ENCODE measurements around the gene PIP5K1B.
"Not testable (repeated sequence)": the region's sequence is repeated elsewhere in the genome, so short reads cannot be mapped to it uniquely, and the experiment has no call there.

PIP5K1B gene

DNA sequence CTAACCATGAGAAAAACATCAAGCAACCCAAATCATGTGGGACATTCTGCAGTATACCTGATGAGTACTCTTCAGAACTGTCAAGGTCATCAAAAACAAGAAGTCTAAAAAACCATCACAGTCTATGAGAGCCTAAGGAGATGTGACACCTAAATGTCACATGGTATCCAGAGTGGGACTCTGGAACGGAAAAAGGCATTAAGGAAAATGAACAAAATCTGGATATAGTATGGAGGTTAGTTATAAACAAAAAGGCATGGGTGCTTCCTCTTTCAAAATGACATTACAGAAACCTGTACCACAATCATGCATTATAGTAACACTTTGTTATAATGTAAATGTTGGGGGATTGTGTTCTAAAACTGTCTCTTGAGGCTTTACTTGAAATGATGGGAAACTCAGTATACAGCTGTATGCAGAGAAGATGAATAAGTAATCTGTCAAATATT, 261.5 kb downstream of the PIP5K1B start:
- no peak for DNase-seq

DNA sequence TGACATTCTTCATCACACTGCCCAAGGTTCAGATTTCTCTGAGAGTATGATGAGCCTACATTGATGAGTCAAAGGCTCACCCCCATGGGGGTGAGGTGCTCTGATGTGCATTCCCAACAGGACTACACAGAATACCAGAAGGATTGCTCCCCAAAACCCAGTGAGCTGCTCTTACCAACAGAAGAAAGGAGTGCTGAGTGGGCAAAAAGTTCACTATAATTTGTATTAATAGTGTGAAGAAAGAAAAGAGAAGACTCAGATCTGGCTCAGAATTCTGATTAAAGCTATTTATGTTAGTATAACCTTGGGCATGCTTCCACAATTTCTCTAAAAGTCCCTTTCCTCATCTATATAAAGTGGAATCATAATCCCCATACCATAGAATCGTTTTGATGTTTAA, 262.8 kb downstream of the PIP5K1B start:
- no peak for DNase-seq

DNA sequence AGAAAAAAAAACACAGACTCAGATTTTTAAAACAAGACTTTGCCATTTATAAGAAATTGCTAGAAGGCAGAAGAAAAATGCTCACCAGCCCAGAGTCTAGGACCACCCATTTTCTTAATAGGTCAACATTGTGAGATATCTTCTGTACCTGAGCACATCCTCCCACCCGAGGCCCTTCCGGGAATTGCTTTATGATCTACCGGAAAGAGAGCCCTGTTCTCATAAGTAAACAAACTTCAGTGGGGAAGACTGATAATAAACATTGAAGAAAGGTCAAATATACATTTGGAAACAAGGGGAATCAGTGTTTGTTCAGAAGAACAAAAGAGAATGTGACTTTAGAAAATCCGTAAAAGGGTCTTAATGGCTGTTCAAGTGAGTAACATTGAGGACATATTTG, 264.5 kb downstream of the PIP5K1B start:
- DNase-seq, result no peak

DNA sequence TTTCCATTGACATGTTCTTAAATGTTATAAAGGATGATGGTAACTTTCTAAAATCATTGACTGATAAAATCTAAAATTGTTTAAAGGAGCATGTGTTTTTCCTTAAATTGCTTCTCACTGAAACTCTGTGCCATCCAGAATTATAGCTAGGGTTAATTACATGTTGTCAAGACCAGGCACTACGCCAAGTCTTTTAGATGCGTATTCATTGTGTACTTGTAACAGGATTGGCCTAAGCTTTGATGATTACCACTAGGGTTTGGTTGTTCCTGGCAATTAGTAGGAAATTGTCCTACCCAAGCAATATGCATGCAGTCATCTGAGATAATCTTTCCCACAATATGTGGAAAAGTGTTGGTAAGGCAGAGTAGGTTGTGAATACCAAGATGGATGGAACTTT, 265.1 kb downstream of the PIP5K1B start:
- peak; percentile 0 for DNase-seq

DNA sequence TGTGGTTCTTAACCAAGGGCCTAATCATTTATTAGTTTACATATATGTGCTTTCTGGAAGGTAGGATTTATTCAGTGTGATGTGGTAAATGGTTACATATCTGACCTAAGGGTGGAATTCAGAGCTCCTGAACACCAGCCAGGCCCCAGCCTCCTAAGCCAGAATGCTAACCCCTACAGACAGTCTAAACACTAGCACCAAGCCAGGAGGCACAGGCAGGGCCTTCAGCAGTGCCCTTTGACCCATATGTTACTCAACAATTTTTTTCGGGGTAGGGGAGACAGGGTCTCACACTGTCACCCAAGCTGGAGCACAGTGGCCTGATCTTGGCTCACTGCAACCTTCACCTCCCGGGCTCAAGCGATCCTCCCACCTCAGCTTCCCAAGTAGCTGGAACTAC, 268.6 kb downstream of the PIP5K1B start:
- no peak for DNase-seq

DNA sequence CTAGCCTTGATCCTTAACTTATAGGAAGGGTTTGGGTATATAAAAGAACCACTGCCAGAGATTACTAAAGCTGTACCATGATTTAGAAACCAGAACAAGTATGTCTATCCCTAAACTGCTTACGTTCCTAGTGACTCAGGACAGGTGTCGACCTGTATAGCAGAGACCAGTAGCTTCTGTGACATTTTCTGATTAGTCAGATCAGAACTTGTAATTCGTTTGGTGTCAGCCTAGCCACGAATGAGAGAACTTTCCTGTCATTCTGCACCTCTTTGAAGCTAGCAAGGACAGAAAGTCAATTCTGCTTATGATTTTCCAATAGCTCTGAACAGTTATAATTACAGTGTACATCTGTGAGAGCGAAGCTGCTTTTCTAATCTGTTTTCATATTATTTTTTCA, 269.4 kb downstream of the PIP5K1B start:
- no peak for DNase-seq

DNA sequence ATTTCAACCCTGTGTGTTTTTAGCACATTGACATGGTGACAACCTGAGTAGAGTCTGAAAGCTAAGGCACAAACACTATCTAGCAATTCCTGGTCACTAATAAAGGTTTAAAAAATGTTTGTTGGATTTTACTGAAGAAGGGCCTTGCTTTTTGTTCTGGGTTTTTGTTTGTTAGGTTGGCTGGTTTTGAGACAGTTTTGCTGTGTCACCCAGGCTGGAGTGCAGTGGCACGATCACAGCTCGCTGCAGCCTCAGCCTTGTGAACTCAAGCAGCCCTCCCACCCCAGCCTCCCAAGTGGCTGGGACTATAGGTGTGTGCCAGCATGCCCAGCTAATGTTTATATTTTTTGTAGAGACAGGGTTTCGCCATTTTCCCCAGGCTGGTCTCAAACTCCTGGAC, 269.9 kb downstream of the PIP5K1B start:
- no peak for DNase-seq

DNA sequence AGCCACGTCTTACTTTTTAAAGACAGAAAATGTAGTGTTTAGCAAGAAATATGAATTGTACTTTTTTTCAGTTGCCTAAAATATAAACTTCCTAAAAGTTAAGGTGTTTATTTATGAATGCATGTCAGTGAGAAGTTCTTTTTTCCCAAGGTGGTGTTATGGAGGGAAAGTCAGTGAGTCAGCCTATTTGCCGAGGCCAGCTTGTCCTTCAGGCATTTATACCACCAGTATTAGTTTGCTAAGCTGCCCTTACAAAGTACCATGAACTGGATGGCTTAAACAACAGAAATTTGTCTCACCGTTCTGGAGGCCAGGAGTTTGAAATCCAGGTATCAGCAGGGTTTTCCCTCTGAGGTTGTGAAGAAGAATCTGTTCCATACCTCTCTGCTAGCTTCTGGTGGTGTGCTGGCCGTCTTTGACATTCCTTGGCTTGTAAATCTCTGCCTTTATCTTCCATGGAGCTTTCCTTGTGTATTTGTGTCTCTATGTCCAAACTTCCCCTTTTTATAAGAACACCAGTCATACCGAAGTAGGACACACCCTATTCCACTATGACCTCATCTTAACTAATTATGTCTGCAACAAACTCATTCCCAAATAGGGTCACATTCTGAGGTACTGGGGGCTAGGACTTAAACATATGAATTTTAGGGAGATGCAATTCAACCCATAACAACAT, 270.5 kb downstream of the PIP5K1B start:
- DNase-seq, result no peak

DNA sequence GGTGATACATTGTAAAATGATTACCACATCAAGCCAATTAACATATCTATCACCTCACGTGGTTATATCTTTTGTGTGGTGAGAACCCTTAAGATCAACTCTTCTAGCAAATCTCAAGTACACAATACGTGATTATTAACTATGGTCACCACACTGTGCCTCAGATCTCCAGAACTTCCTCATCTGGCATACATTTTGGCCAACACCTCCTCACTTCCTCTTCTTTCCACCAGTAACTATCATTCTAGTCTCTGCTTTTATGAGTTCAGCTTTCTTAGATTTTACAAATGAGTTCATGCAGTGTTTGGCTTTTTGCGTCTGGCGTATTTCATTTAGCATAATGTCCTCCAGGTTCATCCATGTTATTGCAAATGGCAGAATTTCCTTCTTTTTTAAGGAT, 273.0 kb downstream of the PIP5K1B start:
- DNase-seq, result no peak

DNA sequence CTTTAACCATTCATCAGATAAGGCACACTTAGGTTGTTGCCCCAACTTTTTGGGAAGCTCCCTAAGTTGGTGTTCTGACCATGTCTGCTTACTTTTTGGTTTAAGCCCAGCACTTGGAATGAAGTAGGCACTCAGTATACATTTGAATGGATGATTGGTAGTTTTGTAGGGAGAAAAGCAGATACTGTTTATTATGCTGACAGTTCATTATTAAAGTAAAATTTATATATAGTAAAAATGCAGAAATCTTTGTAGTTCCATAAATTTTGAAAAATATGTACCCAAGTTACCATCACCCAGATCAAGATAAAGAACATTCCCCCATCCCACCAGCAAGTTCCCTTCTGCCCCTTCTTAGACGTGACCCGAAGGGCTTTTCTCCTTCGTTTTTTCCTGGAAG, 273.5 kb downstream of the PIP5K1B start:
- DNase-seq, result no peak

DNA sequence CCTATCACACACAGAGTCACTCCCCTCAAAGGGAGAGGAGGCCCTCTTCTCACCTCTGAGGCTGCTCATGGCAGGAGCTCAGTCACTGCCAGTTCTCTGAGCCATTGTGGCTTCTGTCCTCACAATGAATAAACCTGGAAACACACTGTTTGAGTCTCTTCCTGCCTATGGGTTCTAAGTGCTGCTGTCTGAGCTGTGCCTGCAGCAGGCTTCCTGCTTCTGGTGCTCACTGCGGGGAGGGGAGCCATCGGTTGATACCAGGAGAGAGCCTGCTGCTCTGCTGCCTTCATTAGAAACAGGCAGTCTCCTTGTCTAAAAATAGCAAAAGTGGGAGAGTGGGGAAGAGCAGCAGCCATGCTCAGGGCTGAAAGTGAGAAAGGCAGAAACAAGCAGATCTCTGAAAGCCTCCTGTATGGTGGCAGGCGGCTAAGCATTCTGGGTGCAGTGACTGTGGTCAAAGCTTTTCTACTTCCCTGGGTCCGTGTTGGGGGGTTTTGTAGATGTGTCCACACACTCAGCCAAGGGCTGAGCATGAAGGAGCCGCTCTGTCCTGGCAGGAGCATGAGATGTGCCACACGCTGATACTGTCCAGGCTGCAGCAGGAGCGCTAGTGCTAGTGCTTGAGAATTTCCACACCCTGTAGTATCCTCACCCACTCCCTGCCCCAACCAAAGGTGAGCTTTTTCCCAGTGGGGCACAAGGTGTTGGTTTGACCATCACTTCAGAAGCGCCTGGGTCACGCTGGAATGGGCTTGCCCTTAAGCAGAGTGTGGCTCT, 274.7 kb downstream of the PIP5K1B start:
- no peak for DNase-seq

DNA sequence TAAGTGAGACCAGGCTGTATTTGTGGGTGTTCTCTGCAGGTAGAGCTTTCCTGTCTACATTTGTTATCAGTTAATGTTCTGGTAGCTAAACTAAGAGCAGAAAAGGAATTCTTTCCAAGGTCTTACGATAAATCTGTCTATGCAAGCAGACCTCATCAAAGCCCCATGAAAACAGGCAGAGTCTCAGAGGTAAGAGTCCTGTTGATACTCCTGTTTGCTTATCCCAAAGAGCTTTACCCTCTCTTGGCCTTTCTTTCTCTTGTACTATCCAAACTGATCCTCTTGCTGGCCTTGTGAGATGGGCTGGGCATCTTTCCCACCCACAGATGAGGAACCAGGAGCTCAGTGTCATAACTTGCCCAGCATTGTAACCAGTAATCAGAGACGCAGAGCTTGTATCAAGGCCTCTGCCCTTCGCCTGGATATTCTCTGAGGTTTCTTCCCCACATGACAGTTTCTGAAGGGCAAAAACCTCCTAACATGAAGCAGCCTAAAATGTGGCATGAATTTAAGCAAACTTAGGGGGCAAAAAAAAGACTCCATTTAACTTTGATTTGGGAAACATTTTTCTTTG, 275.4 kb downstream of the PIP5K1B start:
- DNase-seq, result no peak

DNA sequence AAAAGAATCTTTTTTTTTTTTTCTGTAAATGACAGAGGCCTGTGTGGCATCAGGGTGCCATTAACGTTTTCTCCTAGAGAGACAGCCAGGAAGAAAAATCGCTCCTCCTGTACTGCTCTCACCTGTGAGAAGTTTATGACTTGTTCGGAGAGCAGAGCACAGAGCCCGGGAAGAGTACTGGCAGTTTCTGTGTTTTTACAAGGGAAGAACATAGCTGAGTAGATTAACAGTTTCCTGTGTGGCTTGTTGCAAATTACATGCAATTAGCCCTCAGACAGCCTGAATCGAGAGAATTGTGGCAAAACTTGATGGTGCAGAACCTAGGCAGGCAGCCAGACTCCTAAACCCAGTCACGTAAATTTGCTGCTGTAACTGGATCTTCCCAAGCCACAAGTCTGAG, 276.7 kb downstream of the PIP5K1B start:
- no peak for DNase-seq

DNA sequence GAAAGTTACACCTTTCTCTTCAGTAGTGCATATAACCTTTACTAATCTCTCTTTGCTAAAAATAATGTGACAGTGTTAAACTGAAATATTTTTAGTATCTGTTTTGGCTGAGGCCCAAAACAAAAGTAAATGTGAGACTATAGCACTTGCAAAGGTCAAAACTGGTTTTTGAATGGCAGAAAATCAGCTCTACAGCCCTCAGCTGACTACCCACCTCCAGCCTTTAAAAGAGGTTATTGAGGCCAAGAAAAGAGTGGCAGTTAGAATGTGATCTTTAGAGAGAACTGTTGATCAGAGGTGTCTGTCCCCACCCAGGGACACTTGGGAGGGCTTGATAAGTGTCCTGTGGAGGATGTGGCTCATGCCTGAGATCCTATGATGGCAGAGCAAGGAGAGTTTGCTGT, 278.0 kb downstream of the PIP5K1B start:
- DNase-seq, result no peak

DNA sequence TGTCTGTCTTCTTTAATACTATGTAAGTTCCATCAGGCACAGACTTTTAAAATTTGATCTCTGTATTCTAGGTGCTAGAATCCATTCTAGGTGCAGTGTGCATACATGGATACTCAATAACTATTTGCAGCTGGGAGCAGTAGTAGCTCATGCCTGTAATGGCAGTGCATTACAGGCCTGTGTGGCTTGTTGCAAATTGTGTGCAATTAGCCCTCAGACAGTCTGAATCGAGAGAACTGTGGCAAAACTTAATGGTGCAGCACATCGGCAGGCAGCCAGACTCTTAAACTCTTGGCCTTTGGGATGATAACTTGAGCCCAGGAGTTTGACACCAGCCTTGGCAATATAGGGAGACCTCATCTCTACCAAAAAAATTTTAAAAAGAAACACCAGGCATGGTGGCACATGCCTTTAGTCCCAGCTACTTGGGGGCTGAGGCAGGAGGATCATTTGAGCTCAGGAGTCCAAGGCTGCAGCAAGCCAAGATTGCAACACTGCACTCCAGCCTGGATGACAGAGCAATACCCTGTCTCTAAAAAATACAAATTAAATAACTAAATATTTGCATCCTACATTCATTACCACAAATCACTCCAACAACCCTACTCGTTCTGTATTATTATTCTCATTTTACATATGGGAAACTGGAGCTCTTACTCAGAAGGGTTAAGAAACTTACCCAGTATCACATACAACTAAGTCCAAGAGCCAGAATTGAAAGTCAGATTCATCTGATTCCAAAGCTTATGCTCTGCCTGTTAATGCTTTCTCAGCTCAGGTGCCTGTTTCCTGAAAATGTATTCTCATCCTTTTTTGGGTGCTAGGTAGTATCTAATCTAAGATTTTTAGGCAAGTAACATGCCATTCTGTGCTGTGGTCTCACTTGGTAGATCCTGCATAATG, 278.7 kb downstream of the PIP5K1B start:
- no peak for DNase-seq

DNA sequence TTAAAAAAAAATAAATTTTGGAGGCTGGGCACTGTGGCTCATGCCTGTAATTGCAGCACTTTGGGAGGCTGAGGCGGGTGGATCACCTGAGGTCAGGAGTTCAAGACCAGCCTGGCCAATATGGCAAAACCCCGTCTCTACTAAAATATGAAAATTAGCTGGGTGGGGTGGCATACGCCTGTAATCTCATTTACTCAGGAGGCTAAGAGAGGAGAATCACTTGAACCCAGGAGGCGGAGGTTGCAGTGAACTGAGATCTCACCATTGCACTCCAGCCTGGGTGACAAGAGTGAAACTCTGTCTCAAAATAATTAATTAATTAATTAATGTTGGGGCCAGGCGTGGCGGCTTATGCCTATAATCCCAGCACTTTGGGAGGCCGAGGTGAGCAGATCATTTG, 281.9 kb downstream of the PIP5K1B start:
- not testable (repeated sequence) for DNase-seq

DNA sequence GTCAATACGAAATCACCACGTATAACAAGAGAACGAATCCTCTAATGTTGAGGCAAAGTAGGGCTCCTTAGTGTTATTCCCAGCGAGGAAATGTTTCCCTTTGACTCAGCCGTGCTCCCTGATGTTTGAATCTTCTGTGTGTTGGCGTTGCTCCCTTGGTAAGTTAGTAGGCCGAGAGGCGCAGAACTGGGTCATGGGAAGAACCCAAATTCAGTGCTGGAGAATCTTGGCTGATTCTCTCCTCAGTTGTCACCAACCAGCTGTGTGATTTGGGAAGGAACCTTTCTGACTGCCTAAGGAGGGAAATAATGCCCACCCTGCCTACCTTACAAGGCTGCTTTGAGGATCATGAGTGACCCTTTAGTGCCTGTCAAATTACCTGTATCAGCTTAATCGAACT, 286.4 kb downstream of the PIP5K1B start:
- DNase-seq, result no peak

DNA sequence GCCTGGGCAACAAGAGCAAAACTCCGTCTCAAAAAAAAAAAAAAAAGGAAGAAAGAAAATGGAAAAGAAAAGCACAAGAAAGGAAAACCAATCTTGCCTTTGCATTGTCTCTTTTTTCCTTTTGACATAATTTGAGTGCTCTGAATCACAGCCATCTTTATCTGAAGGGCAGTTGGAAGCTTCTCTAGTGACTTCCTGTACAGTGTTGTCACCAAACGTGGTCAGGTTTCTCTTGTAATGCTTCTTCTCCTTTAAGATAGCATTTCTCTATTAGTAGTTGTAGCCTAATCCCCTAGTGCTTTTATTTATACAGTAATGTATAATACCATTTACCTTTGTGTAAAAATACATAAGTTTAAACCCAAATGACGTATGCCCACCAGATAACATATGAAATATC, 290.7 kb downstream of the PIP5K1B start:
- no peak for DNase-seq

DNA sequence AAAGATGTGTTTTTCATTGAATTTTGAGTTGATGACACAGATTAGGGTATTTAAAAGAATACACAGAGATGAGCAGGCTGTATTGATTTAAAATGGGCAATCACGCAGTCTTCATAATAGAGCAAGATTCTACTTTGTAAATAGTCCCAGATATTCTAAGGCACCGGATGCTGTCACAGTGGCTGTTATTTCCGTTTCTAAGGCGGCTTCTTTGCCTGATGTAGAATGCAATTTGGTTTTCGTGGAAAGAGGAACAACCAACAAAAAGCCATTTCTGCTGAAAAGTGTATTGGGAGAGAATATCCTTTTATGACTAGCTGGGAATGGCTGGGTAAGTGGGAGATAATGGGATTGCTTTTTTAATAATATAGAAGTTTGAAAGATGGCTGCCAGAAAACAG, 291.4 kb downstream of the PIP5K1B start:
- DNase-seq, result no peak

DNA sequence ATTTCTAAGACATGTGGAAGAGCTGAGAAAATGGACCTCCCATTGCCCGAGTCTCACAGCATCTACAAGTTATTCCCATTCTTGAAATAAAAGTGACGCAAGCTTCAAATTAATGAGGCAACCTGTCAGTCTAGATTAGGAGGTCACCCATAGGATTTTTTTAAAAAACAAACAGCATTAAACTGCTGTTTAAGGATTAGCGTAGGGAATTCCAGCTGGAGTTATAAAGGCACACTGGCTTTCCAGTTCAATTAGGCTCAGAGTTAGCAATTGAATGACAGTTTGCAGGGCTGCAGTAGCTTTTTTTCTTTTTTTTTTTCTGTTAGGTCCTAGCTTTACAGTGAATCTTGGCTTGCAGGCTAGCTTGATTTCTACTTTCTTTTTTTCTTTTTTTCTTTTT, 292.6 kb downstream of the PIP5K1B start:
- no peak for DNase-seq

DNA sequence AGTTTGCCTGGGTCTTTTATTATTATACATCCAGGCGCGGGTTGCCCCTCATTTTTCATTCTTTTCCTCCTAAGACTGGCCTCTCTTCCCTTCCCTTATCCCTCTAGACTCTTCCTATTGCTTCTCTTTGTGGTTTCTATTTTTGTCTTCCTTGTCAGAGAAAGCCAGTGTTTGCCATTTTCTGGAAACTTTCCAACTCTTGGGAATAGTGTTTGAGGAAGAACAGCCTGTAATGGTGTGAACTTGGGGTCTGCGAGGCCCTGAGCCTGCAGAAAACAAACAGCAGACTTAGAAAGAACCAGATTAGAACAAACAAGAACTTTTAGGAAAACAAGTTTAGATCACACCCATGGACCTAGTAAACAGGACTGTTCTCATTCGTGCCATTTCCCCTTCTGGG, 293.3 kb downstream of the PIP5K1B start:
- no peak for DNase-seq

DNA sequence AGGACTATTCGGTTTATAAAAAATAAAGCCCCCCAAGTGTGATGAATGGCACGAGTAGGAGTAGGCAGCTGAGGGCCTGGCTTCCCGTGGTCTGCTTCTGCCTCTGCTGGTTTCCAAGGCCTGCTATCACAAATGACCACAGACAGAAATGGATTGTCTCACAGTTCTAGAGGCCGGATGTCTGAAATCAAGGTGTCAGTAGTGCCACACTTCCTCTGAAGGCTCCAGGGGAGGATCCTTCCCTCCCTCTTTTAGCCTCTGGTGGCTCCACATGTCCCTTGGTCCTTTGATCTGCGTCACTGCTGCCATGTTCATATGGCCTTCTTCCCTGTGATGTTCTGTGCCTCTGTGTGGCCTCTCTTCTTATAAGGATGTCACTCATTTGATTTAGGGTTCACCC, 293.8 kb downstream of the PIP5K1B start:
- DNase-seq, result no peak

DNA sequence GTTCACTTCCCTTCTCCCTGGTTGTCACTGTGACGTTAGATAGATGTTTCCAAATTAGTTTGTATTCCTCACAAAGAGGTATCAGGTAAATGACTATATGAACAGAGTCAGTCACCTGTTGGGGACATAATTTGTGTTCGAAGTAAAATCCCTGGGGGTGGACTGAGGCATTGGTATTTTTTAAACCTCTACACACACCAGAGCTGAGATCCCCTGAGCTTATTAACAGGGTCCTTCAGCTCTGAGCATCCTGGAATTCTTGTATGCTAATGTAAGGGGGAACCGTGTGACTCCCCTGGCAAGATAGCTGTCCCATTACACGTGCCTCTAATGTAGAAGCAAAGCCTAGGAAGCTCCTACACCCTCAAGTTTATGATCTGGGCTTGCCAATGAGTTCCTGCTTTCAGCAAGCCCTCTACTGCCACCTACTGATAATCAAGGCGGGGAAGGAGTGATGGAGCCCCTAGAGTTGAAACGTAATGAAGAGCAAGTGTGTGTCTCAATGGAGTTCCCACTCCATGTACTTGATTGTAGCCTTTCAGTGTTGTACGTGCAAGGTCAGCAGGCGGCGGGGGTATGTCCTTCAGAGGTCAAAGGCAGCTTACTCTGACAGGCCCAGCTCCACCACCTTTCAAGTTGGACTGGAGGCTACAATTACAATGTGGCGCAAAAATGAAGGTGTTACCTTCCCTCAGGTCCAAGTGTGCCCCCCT, 294.5 kb downstream of the PIP5K1B start:
- DNase-seq, result peak; percentile 20
